Stimulated activated CD4-positive, alpha-beta T cell treated with anti-CD3 and anti-CD28 coated beads, Interleukin-15, amount 100 ng/mL, for 24 hours (primary cell): ENCODE measurements around the gene MLN.

Source experiments
- DNase-seq: peaks from one replicate; pipeline ENCODE4 v3.0.0-alpha.2; 2020

The MLN gene

DNA sequence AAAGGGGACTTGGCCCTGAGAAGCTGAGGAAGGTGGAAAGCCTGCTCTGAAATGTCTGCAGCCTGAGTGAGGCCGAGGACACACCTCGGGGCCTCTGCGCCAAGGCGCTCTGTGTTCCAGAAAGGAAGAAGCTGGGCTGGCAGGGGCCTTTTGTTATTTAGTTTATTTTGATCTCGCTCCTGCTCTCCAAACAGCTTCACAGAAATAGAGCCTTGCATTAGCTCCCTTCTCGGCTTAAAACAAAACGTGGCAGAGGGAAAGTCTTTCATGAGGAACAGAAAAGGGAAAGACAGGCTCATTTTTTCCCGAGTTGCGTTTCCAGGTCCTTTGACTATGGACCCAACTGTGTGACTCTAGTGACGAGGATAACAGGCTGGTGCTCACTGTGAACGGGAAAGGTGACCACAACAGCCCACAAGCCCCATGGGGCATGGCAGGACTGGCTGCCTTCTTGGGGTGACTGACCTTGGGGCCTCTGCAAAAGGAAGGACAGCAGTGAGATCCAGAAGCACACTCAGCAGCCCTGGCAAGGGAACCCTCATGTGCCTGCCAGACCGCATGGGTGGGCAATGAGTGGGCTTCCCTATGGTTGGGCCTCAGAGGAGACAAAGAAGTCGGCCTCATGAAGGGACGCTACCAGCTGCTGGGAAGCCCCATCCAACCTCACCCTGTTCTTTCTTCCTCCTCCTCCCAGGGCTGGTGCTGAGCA lies 33.5 kb downstream of the MLN start:
- DNase-seq: no peak

DNA sequence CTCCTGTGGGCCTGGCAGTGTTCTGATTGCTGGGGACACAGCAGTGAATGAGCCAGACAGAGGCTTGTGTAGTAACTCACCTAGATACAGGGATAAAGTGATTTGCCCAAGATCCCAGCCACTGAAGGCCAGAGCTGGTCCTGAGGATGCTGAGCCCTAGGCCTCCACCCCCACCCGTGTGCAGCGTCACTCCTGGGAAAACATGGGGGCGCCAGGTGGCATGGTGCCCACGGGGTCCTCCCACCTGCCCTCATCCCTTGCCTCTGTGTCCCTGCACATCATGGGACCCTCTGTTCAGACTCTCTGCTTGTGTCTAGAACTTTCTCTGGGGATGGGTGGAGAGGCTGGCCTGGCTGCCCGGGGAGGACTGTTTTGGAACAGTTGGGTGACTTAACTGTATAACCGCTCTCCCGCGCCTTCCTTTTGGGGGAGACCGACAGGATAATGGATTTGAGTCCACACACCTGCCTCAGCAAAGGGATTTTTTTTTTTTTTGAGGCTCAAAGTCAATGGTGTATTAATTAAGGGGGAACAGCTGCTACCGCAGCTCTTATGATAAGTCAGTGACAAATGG lies 34.5 kb downstream of the MLN start:
- no peak for DNase-seq

- peak; percentile 86 for DNase-seq
Measured at GRCh38 chr6:33768644-33769120, 35.1 kb downstream of the MLN start.

GRCh38 chr6:33766921-33767907 lies 36.6 kb downstream of the MLN start:
- DNase-seq: no peak

DNA sequence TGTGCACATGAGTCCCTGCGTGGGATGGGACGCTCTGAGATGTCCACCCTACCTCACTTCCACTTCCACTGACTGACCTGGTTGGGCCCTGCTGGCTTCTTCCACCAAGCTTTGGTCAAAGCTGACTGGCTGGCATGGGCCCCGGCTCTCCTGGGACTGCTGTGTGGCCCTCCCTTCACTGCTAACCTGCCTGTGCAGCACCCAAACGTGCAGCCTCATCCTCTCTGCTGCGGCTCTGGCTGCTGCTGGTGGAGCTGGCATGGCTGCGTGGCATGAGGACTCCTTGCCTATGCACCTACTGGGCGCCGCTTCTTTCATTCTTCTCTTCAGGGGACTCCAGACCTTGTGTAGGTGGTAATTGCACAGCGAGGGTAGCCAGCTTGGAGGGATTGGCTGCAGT lies 38.4 kb downstream of the MLN start:
- DNase-seq: no peak

DNA sequence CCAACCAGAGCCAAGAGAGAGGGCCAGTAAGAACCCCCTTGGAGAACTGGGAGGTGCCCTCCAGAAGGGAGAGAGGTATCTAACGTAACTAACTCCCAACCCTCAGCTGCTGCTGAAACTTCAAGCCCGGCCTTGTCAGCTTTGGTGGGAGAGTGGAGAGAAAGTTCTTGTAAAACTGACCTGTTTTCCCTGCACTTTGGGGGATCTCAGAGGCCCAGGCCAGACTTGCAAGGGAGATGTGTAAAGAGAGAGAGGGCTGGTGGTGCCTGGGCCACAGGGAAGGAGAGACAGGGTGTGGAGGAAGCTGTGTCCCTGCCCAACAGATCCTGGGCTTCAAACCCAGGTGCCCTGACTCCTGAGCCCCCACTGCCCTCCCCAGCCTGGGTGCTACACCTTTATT lies 39.8 kb downstream of the MLN start:
- no peak for DNase-seq

DNA sequence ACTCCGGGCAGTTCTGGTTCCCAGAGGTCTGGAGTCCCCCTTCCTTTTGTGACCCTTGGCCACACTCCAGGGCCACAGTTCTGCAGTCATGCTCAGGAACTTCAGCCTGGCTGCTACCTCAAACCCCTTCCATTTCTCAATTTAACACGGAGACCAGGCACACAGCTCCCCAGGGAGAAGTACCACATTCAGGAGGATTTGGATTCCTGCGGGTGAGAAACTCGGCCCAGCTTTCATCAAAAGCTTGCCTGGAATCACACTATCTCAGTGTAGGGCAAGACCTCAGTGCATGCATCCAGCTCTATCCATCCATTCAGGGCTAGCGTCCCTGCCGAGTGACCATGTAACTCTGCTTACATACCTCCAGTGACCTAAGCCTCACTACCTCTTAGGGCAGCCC lies 40.3 kb downstream of the MLN start:
- no peak for DNase-seq

DNA sequence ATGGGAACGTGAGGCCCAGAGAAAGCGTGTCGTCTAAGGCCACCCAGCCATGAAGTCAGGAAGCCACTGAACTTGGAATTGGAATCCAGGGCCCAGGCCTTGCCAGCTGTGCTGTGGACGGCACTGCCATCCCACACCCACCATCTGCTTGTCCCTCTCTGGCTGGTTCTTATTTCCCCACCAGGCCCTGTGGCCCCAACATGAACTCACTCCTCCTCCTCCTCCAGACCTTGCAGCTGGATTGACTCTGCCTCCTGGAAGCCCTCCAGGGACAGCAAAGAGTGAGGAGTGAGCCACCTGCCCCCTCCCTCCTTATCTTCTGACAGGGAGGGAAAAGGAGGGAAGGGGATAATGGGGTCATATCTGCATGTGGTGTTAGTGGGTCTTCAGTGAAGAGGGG lies 41.1 kb downstream of the MLN start:
- DNase-seq: no peak

DNA sequence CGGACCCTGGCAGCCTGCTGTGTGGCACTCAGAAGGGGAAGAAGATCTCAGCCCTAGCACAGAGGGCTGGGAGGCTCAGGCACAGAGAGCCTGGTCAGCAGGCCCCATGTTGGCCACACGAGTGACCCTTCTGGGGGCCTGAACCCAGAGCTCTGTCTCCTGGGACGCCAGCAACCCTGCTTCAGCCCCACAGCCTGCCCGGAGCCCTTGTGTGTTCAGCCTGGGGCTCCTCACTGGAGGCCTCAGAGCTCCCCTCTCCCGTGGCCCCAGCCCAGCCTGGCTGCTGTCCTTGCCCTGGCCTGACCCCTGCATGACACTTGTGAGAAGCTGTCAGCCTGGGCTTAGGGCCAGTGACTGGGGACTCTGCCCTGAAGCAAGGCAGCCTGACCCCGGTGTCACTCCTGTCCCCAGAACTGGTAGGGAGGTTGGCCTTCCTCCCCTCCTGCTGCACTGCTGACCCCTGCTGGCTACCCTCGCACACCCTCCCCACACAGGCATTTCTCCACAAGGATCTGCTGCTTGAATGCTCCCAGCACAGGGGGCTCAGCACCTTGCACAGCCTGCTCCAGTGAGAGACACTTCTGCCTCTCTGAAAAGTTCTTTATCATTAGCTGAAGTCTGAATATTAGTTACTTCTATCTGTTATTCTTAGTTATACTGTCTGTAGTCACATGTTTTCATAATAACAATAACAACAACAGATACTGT lies 41.7 kb downstream of the MLN start:
- peak; percentile 64 for DNase-seq

- DNase-seq: no peak
Measured at GRCh38 chr6:33761581-33761921, 42.3 kb downstream of the MLN start.

GRCh38 chr6:33759887-33760629 lies 43.7 kb downstream of the MLN start:
- DNase-seq: no peak

DNA sequence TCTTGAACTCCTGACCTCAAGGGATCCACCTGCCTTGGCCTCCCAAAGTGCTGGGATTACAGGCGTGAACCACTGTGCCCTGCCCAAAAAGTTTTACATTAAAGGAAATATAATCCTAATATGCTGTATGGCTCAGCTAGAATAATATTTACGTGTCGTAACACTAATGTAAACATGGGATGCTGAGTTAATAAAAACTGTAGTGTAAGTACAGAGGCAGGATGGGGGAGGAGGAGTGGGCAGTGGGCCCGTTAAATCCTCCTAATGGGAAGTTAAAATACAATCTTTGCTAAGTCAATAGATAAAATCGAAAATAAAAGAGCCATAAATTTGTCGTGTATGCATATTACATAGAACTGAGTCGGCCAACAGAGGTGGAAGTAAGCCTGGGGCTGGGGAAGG lies 45.0 kb downstream of the MLN start:
- DNase-seq: no peak

GRCh38 chr6:33757906-33758305 lies 45.9 kb downstream of the MLN start:
- DNase-seq: no peak

DNA sequence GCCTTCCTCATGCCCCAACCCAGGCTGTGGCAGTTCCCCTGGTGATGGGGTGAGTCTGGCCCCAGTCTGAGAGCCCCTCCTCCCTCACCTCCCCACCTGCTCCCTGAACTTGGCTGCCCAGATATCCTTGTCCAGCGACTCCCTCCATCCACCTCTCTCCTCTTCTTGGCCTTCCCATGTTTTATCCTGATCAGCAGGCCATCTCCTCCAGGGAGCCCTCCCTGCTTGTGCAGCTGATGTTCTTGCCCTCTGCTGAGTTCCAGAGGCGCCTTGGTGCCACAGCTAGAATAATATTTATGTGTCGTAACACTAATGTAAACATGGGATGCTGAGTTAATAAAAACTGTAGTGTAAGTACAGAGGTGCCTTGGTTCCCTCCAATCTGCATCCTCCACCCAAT lies 46.7 kb downstream of the MLN start:
- DNase-seq: no peak

GRCh38 chr6:33756211-33756954 lies 47.4 kb downstream of the MLN start:
- no peak for DNase-seq

- DNase-seq: no peak
Measured at GRCh38 chr6:33755070-33755869, 48.5 kb downstream of the MLN start.

DNA sequence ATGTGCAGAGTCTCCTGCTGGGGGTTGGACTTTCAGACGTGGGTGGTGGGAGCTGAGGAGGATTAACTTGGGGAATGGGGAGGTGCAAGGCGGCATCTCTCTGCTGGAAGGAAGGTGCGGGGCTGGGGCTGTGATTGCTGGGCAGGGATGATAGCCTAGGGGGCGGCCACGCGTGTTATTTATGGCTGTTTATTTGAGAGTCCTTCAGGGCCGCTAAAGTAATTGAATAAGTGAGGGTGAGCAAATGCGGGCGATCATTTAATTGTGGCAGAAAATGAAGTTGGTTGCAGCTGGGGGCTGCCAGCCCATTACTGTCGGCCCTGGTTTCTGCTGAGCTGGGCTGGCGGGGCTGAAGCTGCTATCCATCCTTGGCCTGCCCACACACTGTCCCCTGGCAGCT lies 49.6 kb downstream of the MLN start:
- no peak for DNase-seq

DNA sequence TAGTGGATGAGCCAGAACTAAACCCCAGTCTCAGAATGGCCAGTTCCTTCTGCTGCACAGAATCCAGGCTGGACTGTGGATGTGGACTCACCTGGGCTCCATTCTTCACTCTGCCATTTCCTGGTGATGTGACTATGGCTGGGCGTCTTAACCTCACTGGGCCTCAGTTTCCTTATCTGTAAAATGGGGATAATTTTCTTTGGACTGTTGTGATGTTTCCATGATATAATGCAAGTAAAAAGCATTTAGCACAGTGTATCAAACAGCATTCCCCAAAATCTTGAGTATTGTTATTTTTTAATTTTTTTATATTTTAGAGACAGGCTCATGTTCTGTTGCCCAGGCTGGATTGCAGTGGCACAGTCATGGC lies 51.2 kb downstream of the MLN start:
- DNase-seq: no peak

DNA sequence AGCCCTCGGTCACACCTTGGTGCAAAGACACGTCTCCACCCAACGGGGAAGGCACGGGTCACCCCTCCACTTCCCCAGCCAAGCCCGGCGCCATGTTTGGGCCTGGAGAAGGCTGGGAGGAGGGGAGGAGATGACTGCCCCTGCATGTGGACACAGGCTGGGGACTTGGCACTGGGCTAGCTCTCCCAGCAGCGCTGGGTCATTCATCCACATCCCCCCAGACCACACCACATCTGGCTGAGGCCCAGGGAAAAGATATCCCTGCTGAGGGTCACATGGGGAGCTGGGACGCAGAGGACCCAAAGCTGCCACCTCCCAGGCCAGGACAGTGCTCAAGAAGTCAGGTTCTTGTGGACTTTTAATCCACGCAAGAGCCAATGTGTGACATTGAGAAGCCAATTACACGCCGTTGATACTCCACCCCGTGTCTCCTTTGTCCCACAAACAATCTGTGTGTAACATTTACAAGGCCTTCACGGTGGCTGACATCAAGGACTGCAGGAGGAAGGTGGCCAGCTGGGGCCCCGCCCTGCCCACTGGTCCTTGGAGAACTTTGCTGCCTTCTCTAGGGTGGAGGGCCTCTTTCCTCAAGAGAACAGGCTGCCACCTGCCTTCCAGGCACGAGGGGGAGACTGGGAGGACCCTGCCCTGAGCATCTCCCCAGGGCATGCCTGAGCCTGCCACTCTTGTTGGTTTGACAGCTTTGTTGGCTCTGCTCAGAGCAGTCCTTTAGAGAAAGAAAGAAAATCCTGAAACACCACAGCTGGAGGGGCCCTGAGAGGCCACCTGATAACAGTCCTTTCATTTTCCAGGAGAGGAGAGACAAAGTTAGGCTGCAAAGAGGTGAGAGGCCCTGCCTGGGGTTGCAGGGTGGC lies 51.8 kb downstream of the MLN start:
- no peak for DNase-seq
